Stimulated activated CD4-positive, alpha-beta T cell treated with anti-CD3 and anti-CD28 coated beads, Interleukin-1b, Interleukin-23, amount 100 ng/mL, for 1 hour (primary cell): ENCODE results near the gene SMARCB1.
"Not testable (repeated sequence)": the region's sequence is repeated elsewhere in the genome, so short reads cannot be mapped to it uniquely, and the experiment has no call there.

Source experiments
- DNase-seq, 2 donors: peaks; one replicate each; pipeline ENCODE4 v3.0.0-alpha.2; 2020; ENCODE audit warnings: low read depth in 2 of 2

Gene SMARCB1

DNA sequence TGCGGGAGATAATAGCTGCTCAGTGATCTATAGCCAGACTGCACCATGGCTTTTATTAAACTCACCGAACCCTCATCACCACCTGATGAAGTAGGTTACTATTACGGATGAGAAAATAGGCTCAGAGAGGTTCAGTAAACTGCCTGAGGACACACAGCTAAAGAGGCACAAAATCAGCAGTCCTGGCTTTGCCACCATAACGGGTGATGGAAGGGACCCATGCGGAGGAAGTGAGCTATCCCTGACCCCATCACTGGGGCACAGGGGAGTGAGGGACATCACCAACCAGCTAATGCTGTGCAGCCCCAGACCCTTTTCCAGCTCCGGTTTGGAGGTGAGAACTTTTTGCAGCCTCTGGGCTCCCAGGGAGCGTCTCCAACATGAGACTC, 59.3 kb downstream of the SMARCB1 start:
- DNase-seq, result no peak

DNA sequence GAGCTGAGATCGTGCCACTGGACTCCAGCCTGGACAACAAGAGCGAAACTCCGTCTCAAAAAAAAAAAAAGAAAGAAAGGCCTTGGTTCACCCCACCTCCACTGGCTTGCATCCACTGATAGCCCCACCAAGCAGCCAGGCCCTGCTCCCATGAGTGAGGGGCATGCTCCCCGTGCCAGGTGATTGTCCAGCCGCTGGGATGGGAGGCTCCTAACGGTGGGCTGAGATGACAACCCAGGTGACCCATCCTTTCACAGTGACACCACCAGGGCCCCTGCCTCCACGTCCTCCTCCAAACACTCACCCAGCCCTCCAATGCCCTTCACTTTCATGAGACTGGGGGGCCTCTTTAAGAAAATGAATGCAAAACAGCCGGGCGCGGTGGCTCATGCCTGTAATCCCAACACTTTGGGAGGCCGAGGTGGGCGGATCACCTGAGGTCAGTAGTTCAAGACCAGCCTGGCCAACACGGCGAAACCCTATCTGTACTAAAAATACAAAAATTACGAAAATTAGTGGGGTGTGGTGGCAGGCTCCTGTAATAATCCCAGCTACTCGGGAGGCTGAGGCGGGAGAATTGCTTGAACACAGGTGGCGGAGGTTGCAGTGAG, 60.6 kb downstream of the SMARCB1 start:
- DNase-seq, result no peak

DNA sequence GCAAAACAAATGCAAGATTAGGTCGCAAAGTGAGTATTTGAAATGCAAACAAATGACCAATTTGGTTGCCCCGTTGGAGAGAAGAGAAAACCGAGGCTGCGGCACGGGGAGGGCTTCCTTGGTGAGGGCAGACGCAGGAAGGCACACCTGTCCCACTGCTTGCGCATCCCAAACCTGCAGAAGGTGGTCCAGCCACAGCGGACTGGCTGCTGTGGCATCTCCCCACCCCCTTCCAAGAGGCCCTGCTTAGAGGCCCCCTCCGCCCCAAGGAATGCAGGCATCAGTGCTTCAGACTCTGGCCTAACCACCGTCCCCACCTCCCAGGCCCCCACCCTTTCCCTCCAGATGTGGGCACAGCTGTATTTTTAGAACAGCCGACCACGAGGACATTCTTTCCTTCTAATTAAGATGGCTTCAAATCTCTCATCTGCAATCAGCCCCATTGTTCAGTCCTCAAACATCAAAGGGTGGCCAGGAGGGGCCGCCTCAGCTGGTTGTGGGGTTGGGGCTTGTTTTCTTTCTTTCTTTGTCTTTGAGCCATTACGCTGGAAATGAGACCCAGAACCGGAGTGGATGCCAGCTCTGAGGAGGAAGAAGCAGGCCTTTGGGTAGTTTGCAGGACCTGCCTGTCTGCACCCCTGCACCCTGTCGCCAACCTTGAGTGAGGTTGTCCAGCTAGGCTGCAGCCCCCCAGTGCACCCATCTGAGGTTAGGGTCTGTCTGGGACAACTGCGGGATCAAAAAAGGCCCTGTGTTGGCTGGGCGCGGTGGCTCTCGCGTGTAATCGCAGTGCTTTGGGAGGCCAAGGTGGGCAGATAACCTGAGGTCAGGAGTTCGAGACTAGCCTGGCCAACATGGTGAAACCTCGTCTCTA, 61.5 kb downstream of the SMARCB1 start:
- no peak for DNase-seq

- DNase-seq, result peak; percentile 72 to 86
Measured at GRCh38 chr22:23849009-23850006, 62.5 kb downstream of the SMARCB1 start.

DNA sequence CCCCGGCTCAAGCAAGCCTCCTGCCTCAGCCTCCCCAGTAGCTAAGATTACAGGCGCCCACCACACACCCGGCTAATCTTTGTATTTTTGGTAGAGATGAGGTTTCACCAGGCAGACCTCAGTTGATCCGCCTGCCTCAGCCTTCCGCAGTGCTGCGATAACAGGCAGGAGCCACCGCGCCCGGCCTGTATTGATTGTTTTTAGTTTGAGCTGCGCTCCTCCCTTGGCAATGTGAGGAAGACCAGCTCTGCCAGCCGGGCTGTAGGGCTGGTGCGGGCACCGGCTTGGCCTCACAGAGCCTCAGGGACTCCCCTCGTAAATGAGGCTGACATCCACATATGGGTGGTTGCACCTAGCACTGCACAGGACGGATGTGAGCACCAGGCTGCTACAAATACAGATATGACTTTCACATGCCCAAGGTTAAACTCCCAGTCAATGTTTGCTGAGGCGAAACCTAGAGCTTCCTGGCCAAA, 63.4 kb downstream of the SMARCB1 start:
- DNase-seq, result no peak

- no peak for DNase-seq
Measured at GRCh38 chr22:23856721-23857605, 70.2 kb downstream of the SMARCB1 start.

DNA sequence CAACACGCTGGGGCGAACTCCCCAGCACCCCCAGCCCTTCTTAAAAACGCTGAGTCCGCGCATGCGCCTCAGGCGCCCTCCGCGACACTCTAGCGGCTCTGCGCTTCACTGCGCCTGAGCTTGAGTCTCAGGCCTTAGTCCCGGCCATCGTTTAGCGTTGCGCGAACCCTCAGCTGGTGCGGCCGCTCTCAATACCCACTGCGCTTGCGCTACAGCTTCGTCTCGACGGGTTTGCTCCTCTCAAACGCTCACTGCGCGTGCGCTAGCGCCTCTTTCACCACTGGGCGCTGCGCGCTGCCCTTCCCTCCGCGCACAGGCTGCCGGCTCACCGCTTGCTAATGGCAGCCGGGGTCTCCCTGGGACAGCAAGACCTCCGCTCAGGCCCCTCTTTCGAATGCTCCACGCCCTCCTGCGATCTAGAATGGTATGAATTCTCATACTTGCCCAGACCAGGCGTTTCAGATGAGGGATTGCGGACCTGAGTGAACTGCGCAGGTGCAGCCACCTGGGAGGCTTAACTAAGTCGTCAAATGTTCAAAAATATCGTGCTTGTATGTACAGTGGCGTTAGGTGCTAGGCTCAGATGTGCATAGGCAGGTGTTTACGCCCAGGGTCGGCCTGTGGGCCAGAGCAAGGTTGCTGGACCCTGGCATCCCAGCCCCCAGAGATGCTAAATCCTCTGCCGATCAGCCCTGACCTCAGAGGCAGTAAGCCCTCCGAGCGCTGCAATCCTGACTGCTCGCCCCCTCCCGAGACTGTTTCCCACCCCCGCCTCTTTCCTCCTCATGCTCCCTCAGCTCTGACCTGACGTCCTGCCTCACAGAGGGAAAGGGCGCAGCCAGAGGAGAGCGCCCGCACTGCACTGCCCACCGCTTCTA, 71.1 kb downstream of the SMARCB1 start, which contains the start of gene SLC2A11:
TSS of gene SLC2A11 (plus strand) at position 270 of the 878 bp plus-strand sequence. CDS start at position 395, 125 bp downstream.
- peak; percentile 77 to 87 for DNase-seq

DNA sequence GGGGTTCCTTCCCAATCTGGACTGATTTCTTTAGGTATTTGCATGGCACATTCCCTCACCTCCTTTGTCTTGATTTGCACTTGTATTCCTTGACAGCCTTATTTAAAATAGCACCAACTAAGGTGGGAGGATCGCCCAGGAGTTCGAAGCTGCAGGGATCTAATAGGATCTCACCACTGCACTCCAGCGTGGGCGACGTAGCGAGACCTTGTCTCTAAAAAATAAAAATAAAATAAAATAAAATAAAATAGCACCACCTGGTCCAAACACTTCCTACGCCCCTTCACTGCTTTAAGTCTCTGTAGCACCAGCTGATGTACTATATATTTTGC, 71.7 kb downstream of the SMARCB1 start:
- no peak for DNase-seq

GRCh38 chr22:23859201-23859600, 72.4 kb downstream of the SMARCB1 start:
- DNase-seq, result no peak

DNA sequence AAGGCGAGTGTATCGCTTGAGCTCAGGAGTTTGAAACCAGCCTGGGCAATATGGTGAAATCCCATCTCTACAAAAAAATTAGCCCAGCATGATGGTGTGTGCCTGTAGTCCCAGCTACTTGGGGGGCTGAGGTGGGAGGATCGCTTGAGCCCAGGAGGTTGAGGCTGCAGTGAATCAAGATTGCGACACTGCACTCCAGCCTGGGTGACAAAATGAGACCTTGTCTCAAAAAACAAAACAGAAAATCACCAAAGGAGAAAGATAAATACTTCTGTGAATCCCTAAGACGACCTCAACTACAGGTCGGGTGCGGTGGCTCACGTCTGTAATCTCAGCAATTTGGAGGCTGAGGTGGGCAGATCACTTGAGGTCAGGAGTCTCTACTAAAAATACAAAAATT, 73.4 kb downstream of the SMARCB1 start:
- DNase-seq, result not testable (repeated sequence)

DNA sequence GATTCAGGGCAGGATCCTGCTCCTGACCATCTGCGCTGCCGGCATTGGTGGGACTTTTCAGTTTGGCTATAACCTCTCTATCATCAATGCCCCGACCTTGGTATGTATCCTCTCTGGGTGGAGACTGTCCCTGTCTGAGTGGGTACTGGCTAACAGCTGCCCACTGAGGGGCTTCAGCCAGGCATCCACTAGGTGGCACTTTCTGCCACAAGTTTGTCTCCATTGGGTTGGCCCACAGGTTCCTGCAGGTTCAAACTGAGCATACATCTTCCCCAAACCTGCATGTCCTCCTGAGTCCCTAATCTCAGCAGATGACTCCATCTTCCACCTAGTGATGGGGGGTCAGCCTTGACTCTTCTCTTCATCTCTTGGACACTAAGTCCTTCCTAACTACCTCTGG, 75.3 kb downstream of the SMARCB1 start:
- no peak for DNase-seq

GRCh38 chr22:23864499-23865154, 77.9 kb downstream of the SMARCB1 start:
- not testable (repeated sequence) for DNase-seq

- DNase-seq, result no peak
Measured at GRCh38 chr22:23868580-23868979, 81.8 kb downstream of the SMARCB1 start.

- no peak for DNase-seq
Measured at GRCh38 chr22:23874871-23875270, 88.1 kb downstream of the SMARCB1 start.

GRCh38 chr22:23875801-23876200, 89.0 kb downstream of the SMARCB1 start:
- DNase-seq, result no peak

DNA sequence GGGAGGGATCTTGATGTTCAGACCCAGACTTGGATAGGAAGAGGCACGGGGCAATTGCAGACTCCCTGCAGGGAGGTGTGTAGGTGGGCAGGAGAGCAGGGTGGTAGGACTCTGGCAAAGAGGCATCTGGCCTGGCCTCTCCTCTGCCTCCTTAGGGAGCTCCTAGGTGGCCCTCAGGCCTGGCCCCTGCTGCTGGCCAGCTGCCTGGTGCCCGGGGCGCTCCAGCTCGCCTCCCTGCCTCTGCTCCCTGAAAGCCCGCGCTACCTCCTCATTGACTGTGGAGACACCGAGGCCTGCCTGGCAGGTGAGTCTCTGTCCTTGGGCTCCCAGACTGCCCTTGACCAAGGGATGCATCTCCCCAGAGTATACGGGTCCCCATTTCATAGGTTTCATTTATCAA, 90.8 kb downstream of the SMARCB1 start:
- DNase-seq, result no peak

GRCh38 chr22:23878219-23878618, 91.5 kb downstream of the SMARCB1 start:
- DNase-seq, result no peak

GRCh38 chr22:23882370-23882769, 95.6 kb downstream of the SMARCB1 start:
- DNase-seq, result no peak

DNA sequence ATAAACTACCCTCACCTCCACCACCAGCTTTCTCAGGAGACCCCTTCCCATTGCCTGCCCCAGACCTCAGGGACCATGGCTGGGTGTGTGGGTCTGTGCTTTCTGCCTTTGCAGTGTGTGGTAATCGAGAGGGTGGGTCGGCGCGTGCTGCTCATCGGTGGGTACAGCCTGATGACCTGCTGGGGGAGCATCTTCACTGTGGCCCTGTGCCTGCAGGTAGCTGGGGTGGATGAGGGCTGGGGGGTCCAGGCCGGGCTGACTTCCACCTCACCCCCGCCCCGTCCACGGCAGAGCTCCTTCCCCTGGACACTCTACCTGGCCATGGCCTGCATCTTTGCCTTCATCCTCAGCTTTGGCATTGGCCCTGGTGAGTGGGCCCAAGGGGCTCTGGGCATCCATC, 96.9 kb downstream of the SMARCB1 start:
- DNase-seq, result no peak
